Measurements from ENCODE around the gene C10orf95.

C10orf95 gene

DNA sequence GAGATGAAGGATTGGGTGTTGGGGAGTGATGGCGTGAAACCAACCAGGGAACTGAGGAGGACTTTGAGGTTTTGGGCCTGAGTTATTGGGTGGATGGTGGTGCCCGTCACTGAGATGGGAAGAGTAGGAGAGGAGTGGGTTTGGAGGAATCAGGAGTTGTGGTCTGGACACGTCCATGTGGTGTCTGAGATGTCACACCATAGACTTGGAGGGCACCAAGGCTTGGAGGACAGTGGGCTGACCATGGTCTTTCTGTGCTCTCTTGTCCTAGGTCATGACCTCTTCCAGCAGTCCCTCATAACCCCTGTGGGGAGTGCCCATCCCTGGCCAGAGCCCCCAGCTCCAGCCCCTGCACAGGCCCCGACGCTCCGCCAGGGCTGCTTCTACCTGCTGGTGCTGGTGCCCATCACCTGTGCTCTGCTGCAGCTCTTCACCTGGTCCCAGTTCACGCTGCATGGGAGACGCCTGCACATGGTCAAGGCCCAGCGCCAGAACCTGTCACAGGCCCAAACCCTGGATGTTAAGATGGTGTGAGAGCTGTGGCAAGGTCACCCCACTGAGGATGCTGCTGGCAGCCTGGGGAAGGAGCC is 24.2 kb upstream of the C10orf95 start:
- DNase-seq (ENCODE audit: low read depth) = no peak
- TF ChIP-seq CTCF (IDR thresholded peaks at IDR 0.05; ENCODE audit: insufficient read depth, low read depth, low read length, missing control alignments) = no peak
- H3K4me3 ChIP-seq (ENCODE audit: low read depth, low read length) = no peak overlapping the region

GRCh38 chr10:102473445-102474331 is 22.3 kb upstream of the C10orf95 start:
- no peak for DNase-seq (ENCODE audit: low read depth)
- no peak overlapping the region for H3K4me3 ChIP-seq (ENCODE audit: low read depth, low read length)
- no peak for TF ChIP-seq CTCF (IDR thresholded peaks at IDR 0.05; ENCODE audit: insufficient read depth, low read depth, low read length, missing control alignments)

DNA sequence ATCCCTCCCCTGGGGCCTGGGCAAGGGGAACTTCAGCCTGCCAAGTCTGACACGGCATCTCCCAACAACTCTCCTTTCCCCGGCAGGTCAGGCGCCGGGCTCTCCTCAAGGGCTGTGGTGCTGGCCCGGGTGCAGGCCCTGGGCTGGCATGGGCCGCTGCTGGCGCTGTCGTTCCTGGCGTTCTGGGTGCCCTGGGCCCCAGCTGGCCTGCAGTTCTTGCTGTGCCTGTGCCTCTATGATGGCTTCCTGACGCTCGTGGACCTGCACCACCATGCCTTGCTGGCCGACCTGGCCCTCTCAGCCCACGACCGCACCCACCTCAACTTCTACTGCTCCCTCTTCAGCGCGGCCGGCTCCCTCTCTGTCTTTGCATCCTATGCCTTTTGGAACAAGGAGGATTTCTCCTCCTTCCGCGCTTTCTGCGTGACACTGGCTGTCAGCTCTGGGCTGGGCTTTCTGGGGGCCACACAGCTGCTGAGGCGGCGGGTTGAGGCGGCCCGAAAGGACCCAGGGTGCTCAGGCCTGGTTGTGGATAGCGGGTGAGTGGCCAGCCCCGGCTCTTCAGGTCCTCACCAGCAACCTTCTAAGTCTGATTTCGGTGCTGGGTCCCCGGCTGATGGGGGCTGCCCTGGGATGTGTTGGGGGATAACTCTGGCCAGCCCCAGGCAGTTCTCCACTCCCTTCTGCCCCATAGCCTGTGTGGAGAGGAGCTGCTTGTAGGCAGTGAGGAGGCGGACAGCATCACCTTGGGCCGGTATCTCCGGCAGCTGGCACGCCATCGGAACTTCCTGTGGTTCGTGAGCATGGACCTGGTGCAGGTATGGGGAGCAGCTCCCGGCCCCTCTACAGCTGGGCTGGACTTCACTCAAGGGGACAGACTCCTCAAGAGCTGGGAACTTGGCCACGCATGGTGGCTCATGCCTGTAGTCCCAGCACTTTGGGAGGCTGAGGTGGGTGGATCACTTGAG is 19.5 kb upstream of the C10orf95 start:
- DNase-seq (ENCODE audit: low read depth) = no peak
- no peak overlapping the region for H3K4me3 ChIP-seq (ENCODE audit: low read depth, low read length)

GRCh38 chr10:102468683-102469082 is 17.3 kb upstream of the C10orf95 start:
- no peak for DNase-seq (ENCODE audit: low read depth)
- no peak overlapping the region for H3K4me3 ChIP-seq (ENCODE audit: low read depth, low read length)
- no peak for TF ChIP-seq CTCF (IDR thresholded peaks at IDR 0.05; ENCODE audit: insufficient read depth, low read depth, low read length, missing control alignments)

More for the DNA sequence above, 19.5 kb upstream of the C10orf95 start:
- TF ChIP-seq CTCF (IDR thresholded peaks at IDR 0.05; ENCODE audit: insufficient read depth, low read depth, low read length, missing control alignments) = no peak

GRCh38 chr10:102467971-102468438 is 16.7 kb upstream of the C10orf95 start:
- H3K4me3 ChIP-seq (ENCODE audit: low read depth, low read length) = no peak overlapping the region
- DNase-seq (ENCODE audit: low read depth) = no peak
- no peak for TF ChIP-seq CTCF (IDR thresholded peaks at IDR 0.05; ENCODE audit: insufficient read depth, low read depth, low read length, missing control alignments)

DNA sequence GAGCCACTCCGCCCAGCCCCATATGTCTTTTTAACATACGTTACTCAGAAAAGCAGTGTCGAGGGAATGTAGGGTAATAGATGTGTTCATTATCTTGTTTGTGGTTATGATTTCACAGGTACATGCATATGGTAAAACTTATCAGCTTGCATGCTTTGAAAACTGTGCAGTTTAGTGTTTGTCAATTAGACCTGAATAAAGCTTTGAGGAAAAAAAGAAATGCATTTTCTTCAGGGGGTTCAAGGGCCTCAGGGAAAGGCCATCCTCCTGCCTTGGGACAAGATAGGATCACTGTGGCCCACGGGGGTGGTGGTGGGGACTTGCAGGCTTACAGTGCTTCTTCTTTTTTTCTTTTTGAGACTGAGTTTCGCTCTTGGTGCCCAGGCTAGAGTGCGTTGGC is 16.0 kb upstream of the C10orf95 start:
- no peak overlapping the region for H3K4me3 ChIP-seq (ENCODE audit: low read depth, low read length)
- no peak for DNase-seq (ENCODE audit: low read depth)
- no peak for TF ChIP-seq CTCF (IDR thresholded peaks at IDR 0.05; ENCODE audit: insufficient read depth, low read depth, low read length, missing control alignments)
